NB4 (cell line): ENCODE data around the gene CEP170.
A peak's percentile ranks its signal among the peaks of the same experiment; 100 is the strongest.

Experiments used
- DNase-seq: peaks from one replicate; pipeline ENCODE4 v3.0.0; 2010; ENCODE audit warnings: low read depth
- H3K4me3 ChIP-seq: one replicate; pipeline ENCODE4 v1.5.1; 2011; ENCODE audit warnings: mild to moderate bottlenecking, low read depth, low read length, moderate library complexity
- CTCF ChIP-seq: IDR thresholded peaks from one replicate; pipeline ENCODE4 v1.5.1; 2012; ENCODE audit warnings: low read depth, low read length
- MAX ChIP-seq: IDR thresholded peaks from 2 replicates; pipeline ENCODE4 v1.6.1; 2011; ENCODE audit warnings: low read depth, low read length
- MYC ChIP-seq: IDR thresholded peaks from 2 replicates; pipeline ENCODE4 v1.6.1; 2011; ENCODE audit warnings: low read depth, low read length
- POLR2A ChIP-seq: IDR thresholded peaks from 2 replicates; pipeline ENCODE4 v1.6.1; 2011; ENCODE audit warnings: mild to moderate bottlenecking; ENCODE audit not compliant: insufficient read length; ENCODE audit errors: extremely low read depth

CEP170 gene

GRCh38 chr1:243291292-243291691 lies 36.2 kb upstream of the CEP170 start:
- no peak for TF ChIP-seq POLR2A
- TF ChIP-seq MYC = no peak
- TF ChIP-seq MAX = no peak
- TF ChIP-seq CTCF = no peak
- no peak overlapping the region for H3K4me3 ChIP-seq
- DNase-seq = no peak

- H3K4me3 ChIP-seq = no peak overlapping the region
- DNase-seq = no peak
- no peak for TF ChIP-seq CTCF
- TF ChIP-seq MAX = no peak
- no peak for TF ChIP-seq MYC
- no peak for TF ChIP-seq POLR2A
Measured at GRCh38 chr1:243288062-243288461, 33.0 kb upstream of the CEP170 start.

- TF ChIP-seq CTCF (no peak), POLR2A (no peak), MAX (peak; percentile 95), MYC (peak; percentile 97)
- H3K4me3 ChIP-seq = no peak overlapping the region
- DNase-seq = peak; percentile 91
Measured at GRCh38 chr1:243287652-243288051, 32.6 kb upstream of the CEP170 start.

- no peak overlapping the region for H3K4me3 ChIP-seq
- TF ChIP-seq POLR2A (no peak), MYC (no peak), CTCF (no peak), MAX (no peak)
- no peak for DNase-seq
Measured at GRCh38 chr1:243287123-243287460, 32.0 kb upstream of the CEP170 start.

GRCh38 chr1:243286409-243287122 lies 31.5 kb upstream of the CEP170 start:
- TF ChIP-seq MAX (no peak), CTCF (no peak), MYC (no peak), POLR2A (no peak)
- no peak overlapping the region for H3K4me3 ChIP-seq
- DNase-seq = peak; percentile 34

GRCh38 chr1:243281672-243282071 lies 26.6 kb upstream of the CEP170 start:
- TF ChIP-seq POLR2A = no peak
- TF ChIP-seq MYC = no peak
- TF ChIP-seq MAX = no peak
- no peak for TF ChIP-seq CTCF
- no peak for DNase-seq
- no peak overlapping the region for H3K4me3 ChIP-seq
